IgD-negative memory B cell (primary cell): Measurements from ENCODE around the gene ARF5. TPM values are rescaled to one million over a fixed set of nuclear protein-coding genes. Genes with fewer than 3 reads are reported as not detected.
A peak's percentile ranks its signal among the peaks of the same experiment; 100 is the strongest.

Experiments used
- H3K27ac Mint-ChIP-seq, 3 donors: one replicate each; pipeline ENCODE4 v1.8.0; 2020 to 2022; ENCODE audit warnings: mild to moderate bottlenecking in 3 of 3, mixed read lengths in 3 of 3, moderate library complexity in 1 of 3
- H3K27me3 Mint-ChIP-seq: one replicate; pipeline ENCODE4 v1.8.0; 2021; ENCODE audit warnings: mixed read lengths
- H3K36me3 Mint-ChIP-seq: one replicate; pipeline ENCODE4 v1.8.0; 2020; ENCODE audit warnings: mild to moderate bottlenecking, mixed read lengths
- H3K4me1 Mint-ChIP-seq, 3 donors: one replicate each; pipeline ENCODE4 v1.8.0; 2020 to 2022; ENCODE audit warnings: mixed read lengths in 3 of 3, mild to moderate bottlenecking in 1 of 3
- H3K4me3 Mint-ChIP-seq, 4 donors: one replicate each; pipeline ENCODE4 v1.8.0; 2020 to 2022; ENCODE audit warnings: mild to moderate bottlenecking in 4 of 4, mixed read lengths in 4 of 4, moderate library complexity in 3 of 4
- H3K9me3 Mint-ChIP-seq, 3 donors: one replicate each; pipeline ENCODE4 v1.8.0; 2020 to 2021; ENCODE audit warnings: mixed read lengths in 3 of 3, mild to moderate bottlenecking in 1 of 3
- polyA plus RNA-seq: library from polyadenylated mRNA; unstranded; fragments of 300-500 nt; fragmentation: Illumina TruSeq; gene quantifications from one replicate; pipeline ENCODE4 v1.2.3, GENCODE V29; 2021

The ARF5 gene
- polyA plus RNA-seq, 1 donor from 2014 or later: 137 TPM

GRCh38 chr7:127581716-127582115 lies 6.5 kb upstream of the ARF5 start:
- no peaks in the 10 kb centered on the region for H3K9me3 Mint-ChIP-seq
- H3K27me3 Mint-ChIP-seq: no peaks in the 10 kb centered on the region
- H3K4me1 Mint-ChIP-seq: peaks cover 21 to 48% (median 37%) of the 10 kb centered on the region in 3 donors
- H3K36me3 Mint-ChIP-seq: peaks cover 5% of the 10 kb centered on the region
- H3K27ac Mint-ChIP-seq: no peak overlapping the region
- no peak overlapping the region for H3K4me3 Mint-ChIP-seq

GRCh38 chr7:127582361-127582760 lies 5.8 kb upstream of the ARF5 start:
- H3K36me3 Mint-ChIP-seq: peaks cover 5% of the 10 kb centered on the region
- H3K4me1 Mint-ChIP-seq: peaks cover 22 to 53% (median 41%) of the 10 kb centered on the region in 3 donors
- H3K27ac Mint-ChIP-seq: no peak overlapping the region
- H3K27me3 Mint-ChIP-seq: no peaks in the 10 kb centered on the region
- no peaks in the 10 kb centered on the region for H3K9me3 Mint-ChIP-seq
- no peak overlapping the region for H3K4me3 Mint-ChIP-seq

DNA sequence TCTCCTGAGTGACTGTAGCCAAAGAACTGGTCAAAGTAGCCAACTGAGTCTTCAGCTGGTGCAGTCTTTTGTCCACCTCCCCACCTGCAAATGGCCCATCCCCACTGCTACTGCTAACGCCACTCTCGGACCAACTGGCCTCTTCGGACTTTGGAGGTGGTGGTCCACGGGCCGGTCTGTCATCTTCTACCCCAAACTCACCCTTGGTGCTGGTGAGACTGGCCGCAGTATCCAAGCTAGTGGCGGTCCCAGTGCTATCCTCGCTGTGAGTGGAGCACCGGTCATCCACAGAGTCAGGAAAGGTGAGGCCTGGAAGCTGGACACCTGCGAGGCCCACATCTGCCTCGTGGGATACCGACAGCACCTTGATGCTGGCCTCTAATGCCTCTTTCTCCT lies 3.6 kb upstream of the ARF5 start:
- Mint-ChIP-seq H3K36me3 (peaks cover 4% of the 10 kb centered on the region), H3K4me1 (peaks cover 27 to 59% (median 48%) of the 10 kb centered on the region in 3 donors), H3K4me3 (peak overlapping the region; percentile 88 to 96 (median 95)), H3K9me3 (no peaks in the 10 kb centered on the region), H3K27me3 (peaks cover 1% of the 10 kb centered on the region), H3K27ac (peak overlapping the region in 2 of 3 donors; percentile 61 to 91)

- Mint-ChIP-seq H3K27me3 (peaks cover 1% of the 10 kb centered on the region), H3K36me3 (peaks cover 4% of the 10 kb centered on the region), H3K4me1 (peaks cover 31 to 62% (median 49%) of the 10 kb centered on the region in 3 donors), H3K9me3 (no peaks in the 10 kb centered on the region), H3K4me3 (peak within 1 kb of the TSS; percentile 95 to 96 (median 96)), H3K27ac (peak within 1 kb of the TSS; percentile 61 to 91 (median 86))
Measured at GRCh38 chr7:127585044-127585953, 2.9 kb upstream of the ARF5 start, which contains the start of gene GCC1. Gene GCC1, minus strand, starts transcription at chr7:127585596. Its CDS starts 414 bp downstream, at chr7:127585182.

- Mint-ChIP-seq H3K4me3 (peak overlapping the region; percentile 95 to 96 (median 96)), H3K4me1 (peaks cover 30 to 54% (median 41%) of the 10 kb centered on the region in 3 donors), H3K36me3 (peaks cover 6% of the 10 kb centered on the region), H3K27ac (peak overlapping the region in 2 of 3 donors; percentile 59 to 61), H3K9me3 (no peaks in the 10 kb centered on the region), H3K27me3 (peaks cover 1% of the 10 kb centered on the region)
Measured at GRCh38 chr7:127586346-127586745, 1.9 kb upstream of the ARF5 start.

GRCh38 chr7:127587663-127588018 lies 570 bp upstream of the ARF5 start:
- H3K4me1 Mint-ChIP-seq: peaks cover 23 to 47% (median 41%) of the 10 kb centered on the region in 3 donors
- peaks cover 1% of the 10 kb centered on the region for H3K27me3 Mint-ChIP-seq
- no peaks in the 10 kb centered on the region for H3K9me3 Mint-ChIP-seq
- peak overlapping the region; percentile 95 to 96 (median 96) for H3K4me3 Mint-ChIP-seq
- H3K27ac Mint-ChIP-seq: peak overlapping the region in 1 of 3 donors; percentile 61
- peaks cover 10% of the 10 kb centered on the region for H3K36me3 Mint-ChIP-seq

DNA sequence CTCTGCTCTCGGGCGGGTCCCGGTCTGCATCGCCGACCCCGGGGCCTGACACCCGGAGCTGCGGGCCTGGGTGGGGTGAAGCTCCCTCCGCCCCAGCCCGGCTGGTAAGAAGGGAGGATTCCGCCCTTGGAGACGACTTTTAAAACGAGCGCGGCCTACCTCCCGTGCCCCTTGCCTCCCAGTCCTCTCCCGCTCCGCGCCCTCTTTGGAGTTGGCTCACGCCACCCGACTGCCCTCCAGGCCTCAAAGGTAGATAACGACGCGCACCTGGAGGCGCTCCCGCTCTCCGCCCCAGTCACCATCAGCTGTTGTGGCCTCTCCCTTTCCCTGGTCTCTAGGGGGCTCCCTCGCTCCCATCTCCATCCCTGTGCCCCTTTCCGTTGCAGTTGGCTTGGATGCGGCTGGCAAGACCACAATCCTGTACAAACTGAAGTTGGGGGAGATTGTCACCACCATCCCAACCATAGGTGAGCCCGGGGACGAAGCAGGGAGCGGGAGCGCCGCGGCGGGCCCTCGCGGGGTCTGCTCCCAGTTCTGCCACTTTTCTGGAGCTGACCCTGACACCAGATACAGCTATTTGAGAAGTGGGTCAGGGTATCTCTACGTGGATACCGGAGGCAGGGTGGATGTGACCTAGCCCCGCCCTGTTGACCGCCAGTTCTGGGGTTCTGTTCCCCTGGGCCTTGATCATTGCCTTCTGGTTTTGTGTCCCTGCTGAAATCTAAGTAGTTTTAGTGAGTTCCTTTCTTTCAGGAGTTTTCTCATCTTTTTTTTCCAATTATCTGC lies 679 bp downstream of the ARF5 start:
- H3K27me3 Mint-ChIP-seq: peaks cover 1% of the 10 kb centered on the region
- H3K4me3 Mint-ChIP-seq: peak overlapping the region; percentile 96 to 99 (median 96)
- H3K9me3 Mint-ChIP-seq: no peaks in the 10 kb centered on the region
- H3K36me3 Mint-ChIP-seq: peaks cover 10% of the 10 kb centered on the region
- peaks cover 17 to 36% (median 33%) of the 10 kb centered on the region in 3 donors for H3K4me1 Mint-ChIP-seq
- peak overlapping the region; percentile 11 to 92 (median 40) for H3K27ac Mint-ChIP-seq

- peak overlapping the region; percentile 23 to 92 (median 40) for H3K27ac Mint-ChIP-seq
- H3K36me3 Mint-ChIP-seq: peaks cover 10% of the 10 kb centered on the region
- H3K4me1 Mint-ChIP-seq: peaks cover 14 to 26% (median 23%) of the 10 kb centered on the region in 3 donors
- peak overlapping the region; percentile 91 to 97 (median 96) for H3K4me3 Mint-ChIP-seq
- H3K9me3 Mint-ChIP-seq: no peaks in the 10 kb centered on the region
- peaks cover 1% of the 10 kb centered on the region for H3K27me3 Mint-ChIP-seq
Measured at GRCh38 chr7:127589896-127590295, 1.7 kb downstream of the ARF5 start.

DNA sequence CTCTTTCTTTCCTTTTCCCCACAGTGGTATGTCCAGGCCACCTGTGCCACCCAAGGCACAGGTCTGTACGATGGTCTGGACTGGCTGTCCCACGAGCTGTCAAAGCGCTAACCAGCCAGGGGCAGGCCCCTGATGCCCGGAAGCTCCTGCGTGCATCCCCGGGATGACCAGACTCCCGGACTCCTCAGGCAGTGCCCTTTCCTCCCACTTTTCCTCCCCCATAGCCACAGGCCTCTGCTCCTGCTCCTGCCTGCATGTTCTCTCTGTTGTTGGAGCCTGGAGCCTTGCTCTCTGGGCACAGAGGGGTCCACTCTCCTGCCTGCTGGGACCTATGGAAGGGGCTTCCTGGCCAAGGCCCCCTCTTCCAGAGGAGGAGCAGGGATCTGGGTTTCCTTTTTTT lies 3.0 kb downstream of the ARF5 start:
- no peak overlapping the region for H3K27ac Mint-ChIP-seq
- peaks cover 14 to 19% (median 19%) of the 10 kb centered on the region in 3 donors for H3K4me1 Mint-ChIP-seq
- H3K9me3 Mint-ChIP-seq: no peaks in the 10 kb centered on the region
- H3K27me3 Mint-ChIP-seq: peaks cover 1% of the 10 kb centered on the region
- peaks cover 8% of the 10 kb centered on the region for H3K36me3 Mint-ChIP-seq
- peak overlapping the region; percentile 25 to 97 (median 64) for H3K4me3 Mint-ChIP-seq

- Mint-ChIP-seq H3K36me3 (peaks cover 8% of the 10 kb centered on the region), H3K4me3 (peak overlapping the region in 3 of 4 donors; percentile 25 to 97 (median 74)), H3K4me1 (peaks cover 14 to 19% (median 15%) of the 10 kb centered on the region in 3 donors), H3K27me3 (peaks cover 1% of the 10 kb centered on the region), H3K27ac (no peak overlapping the region), H3K9me3 (no peaks in the 10 kb centered on the region)
Measured at GRCh38 chr7:127591591-127591990, 3.4 kb downstream of the ARF5 start.

GRCh38 chr7:127592550-127592949 lies 4.3 kb downstream of the ARF5 start:
- H3K4me1 Mint-ChIP-seq: peaks cover 9 to 14% (median 12%) of the 10 kb centered on the region in 3 donors
- peaks cover 8% of the 10 kb centered on the region for H3K36me3 Mint-ChIP-seq
- H3K27me3 Mint-ChIP-seq: peaks cover 1% of the 10 kb centered on the region
- H3K9me3 Mint-ChIP-seq: no peaks in the 10 kb centered on the region
- no peak overlapping the region for H3K4me3 Mint-ChIP-seq
- H3K27ac Mint-ChIP-seq: no peak overlapping the region

DNA sequence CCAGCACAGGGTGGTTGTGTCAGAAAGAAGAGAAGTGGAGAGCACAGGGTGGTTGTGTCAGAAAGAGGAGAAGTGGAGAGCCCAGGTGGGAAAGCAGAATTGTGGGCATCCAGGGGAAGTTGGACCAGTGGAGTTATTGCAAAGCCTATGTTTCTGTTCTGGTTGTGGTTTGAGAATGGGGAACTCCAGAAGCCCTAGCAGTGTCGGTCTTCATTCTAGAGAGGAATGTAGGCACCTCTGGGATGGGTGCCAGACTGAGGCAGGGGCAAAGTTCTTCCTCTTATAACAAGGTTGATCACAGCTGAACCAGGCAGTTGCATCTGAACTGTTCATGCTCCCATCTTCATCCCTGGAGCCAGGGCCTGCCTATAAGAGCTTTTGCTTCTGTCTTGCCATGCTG lies 6.3 kb downstream of the ARF5 start:
- no peak overlapping the region for H3K4me3 Mint-ChIP-seq
- H3K36me3 Mint-ChIP-seq: peaks cover 10% of the 10 kb centered on the region
- H3K4me1 Mint-ChIP-seq: peaks cover 5 to 10% (median 6%) of the 10 kb centered on the region in 3 donors
- no peak overlapping the region for H3K27ac Mint-ChIP-seq
- no peaks in the 10 kb centered on the region for H3K9me3 Mint-ChIP-seq
- H3K27me3 Mint-ChIP-seq: no peaks in the 10 kb centered on the region

DNA sequence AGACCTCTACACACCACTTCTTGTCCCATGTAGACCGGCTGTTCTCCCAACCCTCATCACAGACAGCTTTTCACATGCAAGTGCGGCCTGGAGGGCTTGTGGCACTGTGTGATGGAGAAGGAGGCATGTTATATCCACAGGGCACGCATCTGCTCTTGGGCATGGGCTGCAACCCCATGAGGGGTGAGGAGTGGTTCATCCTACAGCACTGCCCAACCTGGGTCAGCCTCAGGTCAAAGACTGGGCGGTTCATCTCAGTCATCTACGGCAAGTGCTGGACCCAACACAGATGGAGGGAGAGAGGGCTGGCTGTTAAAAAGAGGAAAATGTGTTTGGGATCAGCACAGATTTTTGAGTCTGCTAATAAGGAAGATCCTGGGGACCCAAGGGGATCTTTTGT lies 7.5 kb downstream of the ARF5 start:
- H3K9me3 Mint-ChIP-seq: no peaks in the 10 kb centered on the region
- no peaks in the 10 kb centered on the region for H3K27me3 Mint-ChIP-seq
- H3K4me3 Mint-ChIP-seq: no peak overlapping the region
- H3K27ac Mint-ChIP-seq: no peak overlapping the region
- H3K36me3 Mint-ChIP-seq: peaks cover 10% of the 10 kb centered on the region
- H3K4me1 Mint-ChIP-seq: peaks cover 0 to 1% (median 0%) of the 10 kb centered on the region in 3 donors

- Mint-ChIP-seq H3K4me3 (no peak overlapping the region), H3K27me3 (no peaks in the 10 kb centered on the region), H3K27ac (no peak overlapping the region), H3K4me1 (peaks cover 0 to 1% (median 0%) of the 10 kb centered on the region in 3 donors), H3K9me3 (no peaks in the 10 kb centered on the region), H3K36me3 (peaks cover 4% of the 10 kb centered on the region)
Measured at GRCh38 chr7:127598318-127598717, 10.1 kb downstream of the ARF5 start.

DNA sequence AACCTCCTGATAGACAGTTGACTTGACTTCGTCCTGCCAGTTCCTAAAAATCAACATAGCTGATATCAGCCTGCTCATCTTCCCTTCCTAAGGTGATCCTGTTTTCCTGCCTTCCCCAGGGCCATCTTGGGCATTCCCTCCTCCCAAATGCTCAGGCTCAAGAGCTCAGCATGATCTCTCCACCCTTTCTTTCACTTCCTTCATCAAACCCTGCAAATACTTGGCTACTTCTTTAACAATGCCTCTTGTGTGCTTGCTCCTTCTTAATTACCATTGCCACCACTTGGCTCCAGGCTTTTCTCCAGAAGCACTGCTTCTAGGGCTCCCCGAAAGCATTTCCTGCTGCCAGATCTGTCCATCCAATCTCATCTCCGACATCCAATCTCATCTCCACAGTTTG lies 12.7 kb downstream of the ARF5 start:
- H3K27me3 Mint-ChIP-seq: no peaks in the 10 kb centered on the region
- H3K27ac Mint-ChIP-seq: no peak overlapping the region
- peaks cover 4% of the 10 kb centered on the region for H3K36me3 Mint-ChIP-seq
- H3K4me3 Mint-ChIP-seq: no peak overlapping the region
- H3K9me3 Mint-ChIP-seq: peaks cover 0 to 3% (median 0%) of the 10 kb centered on the region in 3 donors
- H3K4me1 Mint-ChIP-seq: peaks cover 0 to 1% (median 0%) of the 10 kb centered on the region in 3 donors
